H1 (cell line): Measurements from ENCODE around the gene NR3C2. TPM values are rescaled to one million over a fixed set of nuclear protein-coding genes. Genes with fewer than 3 reads are reported as not detected.

Source experiments
- CTCF ChIA-PET: fragments of 300-600 bp; sonication (Branson Sonifier 250); formaldehyde crosslinking; loops from one replicate; lab custom pipeline; 2021; ENCODE audit not compliant: partially characterized antibody; lab: Charles Lee
- POLR2A ChIA-PET: fragments of 300-600 bp; sonication (Branson Sonifier 250); formaldehyde crosslinking; loops from one replicate; lab custom pipeline; 2021; ENCODE audit warnings: inconsistent platforms; ENCODE audit not compliant: partially characterized antibody; lab: Charles Lee
- DNase-seq, 2 experiments: peaks; one replicate each; pipeline versions ENCODE4 v3.0.0 to v3.0.0-alpha.2; 2010 to 2022; ENCODE audit warnings: low spot score in 2 of 2, low read depth in 1 of 2, mixed read lengths in 1 of 2
- FAIRE-seq: peaks from 2 replicates; lab custom pipeline; 2011; peaks lifted over from hg19 to GRCh38; lab: Jason Lieb, UNC
- H2AFZ ChIP-seq: 2 replicates; pipeline ENCODE4 v1.8.1; 2012; ENCODE audit warnings: low read length, inconsistent platforms
- H2AK5ac ChIP-seq: 2 replicates; pipeline ENCODE4 v1.6.1; 2013; ENCODE audit warnings: low read depth, low read length
- H2BK120ac ChIP-seq: replicated peaks from 2 replicates; pipeline ENCODE3; 2013; ENCODE audit warnings: low read depth, low read length, inconsistent platforms
- H2BK12ac ChIP-seq: 2 replicates; pipeline ENCODE4 v1.6.1; 2013; ENCODE audit warnings: low read depth, low read length
- H2BK15ac ChIP-seq: 2 replicates; pipeline ENCODE4 v1.6.1; 2013; ENCODE audit warnings: low read length
- H2BK20ac ChIP-seq: 2 replicates; pipeline ENCODE4 v1.6.1; 2013; ENCODE audit warnings: low read length
- H2BK5ac ChIP-seq: 2 replicates; pipeline ENCODE4 v1.6.1; 2013; ENCODE audit warnings: low read depth, low read length
- H3K14ac ChIP-seq: 2 replicates; pipeline ENCODE4 v1.6.1; 2013; ENCODE audit warnings: inconsistent platforms; ENCODE audit not compliant: insufficient read length
- H3K18ac ChIP-seq: 2 replicates; pipeline ENCODE4 v1.6.1; 2013; ENCODE audit warnings: low read length; ENCODE audit errors: extremely low read depth
- H3K23ac ChIP-seq: 2 replicates; pipeline ENCODE4 v1.6.1; 2013; ENCODE audit warnings: inconsistent platforms; ENCODE audit not compliant: insufficient read length
- H3K23me2 ChIP-seq: 2 replicates; pipeline ENCODE4 v1.6.1; 2013; ENCODE audit warnings: low read depth, low read length
- H3K27ac ChIP-seq: 2 replicates; pipeline ENCODE4 v1.6.1; 2011; ENCODE audit warnings: low read depth, low read length, inconsistent platforms
- H3K27me3 ChIP-seq, 4 experiments: replicated peaks in 1 of 4; 1 replicate in 1 of 4; 2 replicates in 3 of 4; pipeline versions ENCODE4 v1.6.1 to v1.8.1; 2011 to 2013; ENCODE audit warnings: low read length in 3 of 4, mild to moderate bottlenecking in 3 of 4, inconsistent platforms in 2 of 4, mixed read lengths in 2 of 4, moderate library complexity in 1 of 4; ENCODE audit not compliant: control insufficient read depth in 3 of 4, insufficient read depth in 3 of 4; ENCODE audit errors: extremely low read depth in 1 of 4
- H3K36me3 ChIP-seq, 4 experiments: 2 replicates each; pipeline versions ENCODE4 v1.6.1 to v1.8.1; 2011 to 2013; ENCODE audit warnings: mild to moderate bottlenecking in 4 of 4, low read length in 3 of 4, moderate library complexity in 2 of 4, control low read depth in 1 of 4, inconsistent platforms in 1 of 4; ENCODE audit not compliant: insufficient read depth in 4 of 4, control insufficient read depth in 2 of 4
- H3K4ac ChIP-seq: replicated peaks from 2 replicates; pipeline ENCODE3; 2013; ENCODE audit warnings: low read length, low read depth, mixed read lengths, inconsistent platforms; ENCODE audit not compliant: insufficient read length
- H3K4me1 ChIP-seq, 4 experiments: replicated peaks in 1 of 4; 1 replicate in 1 of 4; 2 replicates in 3 of 4; pipeline versions ENCODE4 v1.6.1 to v1.8.1; 2011 to 2013; ENCODE audit warnings: low read length in 3 of 4, inconsistent platforms in 2 of 4, mixed read lengths in 1 of 4; ENCODE audit not compliant: insufficient read depth in 4 of 4, control insufficient read depth in 3 of 4
- H3K4me2 ChIP-seq, 2 experiments: 2 replicates each; pipeline versions ENCODE4 v1.6.1 to v1.8.1; 2011 to 2013; ENCODE audit warnings: low read depth in 2 of 2, low read length in 2 of 2, control low read depth in 1 of 2, inconsistent platforms in 1 of 2, mild to moderate bottlenecking in 1 of 2; ENCODE audit not compliant: insufficient read depth in 1 of 2
- H3K4me3 ChIP-seq, 4 experiments: fragments of 200-600, 300-600 bp in 1 of 4; sonication (generic), shearing (Covaris generic), sonication (Bioruptor Twin) in 1 of 4; 2 replicates each; pipeline versions ENCODE4 v1.5.1 to v1.8.1; 2011 to 2016; ENCODE audit warnings: low read length in 4 of 4, low read depth in 3 of 4, control low read depth in 2 of 4, inconsistent platforms in 2 of 4, mild to moderate bottlenecking in 2 of 4, mixed read lengths in 1 of 4, moderate library complexity in 1 of 4; ENCODE audit not compliant: insufficient read depth in 2 of 4; ENCODE audit errors: extremely low read depth in 1 of 4
- H3K56ac ChIP-seq: replicated peaks from 2 replicates; pipeline ENCODE3; 2013; ENCODE audit warnings: low read depth, mild to moderate bottlenecking, mixed read lengths, low read length, inconsistent platforms; ENCODE audit not compliant: insufficient read length
- H3K79me1 ChIP-seq: 2 replicates; pipeline ENCODE4 v1.6.1; 2013; ENCODE audit warnings: low read depth, low read length, control low read depth
- H3K79me2 ChIP-seq, 2 experiments: 2 replicates each; pipeline versions ENCODE4 v1.6.1 to v1.8.1; 2012 to 2013; ENCODE audit warnings: low read length in 2 of 2, mild to moderate bottlenecking in 2 of 2, inconsistent platforms in 1 of 2; ENCODE audit not compliant: insufficient read depth in 2 of 2, control insufficient read depth in 1 of 2
- H3K9ac ChIP-seq, 4 experiments: replicated peaks in 1 of 4; 1 replicate in 1 of 4; 2 replicates in 3 of 4; pipeline versions ENCODE4 v1.6.1 to v1.8.1; 2011 to 2013; ENCODE audit warnings: low read depth in 3 of 4, low read length in 3 of 4, control low read depth in 2 of 4, mild to moderate bottlenecking in 2 of 4, moderate library complexity in 2 of 4, inconsistent platforms in 1 of 4; ENCODE audit errors: extremely low read depth in 1 of 4
- H3K9me3 ChIP-seq, 2 experiments: 2 replicates each; pipeline versions ENCODE4 v1.6.1 to v1.8.1; 2012 to 2013; ENCODE audit warnings: mild to moderate bottlenecking in 2 of 2, moderate library complexity in 2 of 2, control low read depth in 1 of 2, inconsistent platforms in 1 of 2, low read depth in 1 of 2, low read length in 1 of 2, mixed read lengths in 1 of 2; ENCODE audit not compliant: insufficient read depth in 2 of 2
- H4K20me1 ChIP-seq, 2 experiments: replicated peaks in 1 of 2; 2 replicates each; pipeline versions ENCODE3 to v1.8.1; 2011 to 2013; ENCODE audit warnings: inconsistent platforms in 2 of 2, low read length in 2 of 2, mild to moderate bottlenecking in 1 of 2; ENCODE audit not compliant: insufficient read depth in 2 of 2, control insufficient read depth in 1 of 2
- H4K5ac ChIP-seq: 2 replicates; pipeline ENCODE4 v1.6.1; 2013; ENCODE audit warnings: low read length, low read depth, mixed read lengths, inconsistent platforms; ENCODE audit not compliant: insufficient read length
- H4K8ac ChIP-seq: 2 replicates; pipeline ENCODE4 v1.8.0; 2013; ENCODE audit warnings: mild to moderate bottlenecking, moderate library complexity, low read length, inconsistent platforms; ENCODE audit not compliant: insufficient read depth; ENCODE audit errors: extremely low read depth
- H4K91ac ChIP-seq: replicated peaks from 2 replicates; pipeline ENCODE3; 2013; ENCODE audit warnings: low read length, mixed read lengths, inconsistent platforms; ENCODE audit not compliant: insufficient read length
- CTCF ChIP-seq, 3 experiments: IDR thresholded peaks; 1 replicate in 2 of 3; 2 replicates in 1 of 3; pipeline versions ENCODE4 v1.5.1 to v1.6.1; 2011; ENCODE audit warnings: low read length in 3 of 3, mild to moderate bottlenecking in 3 of 3, inconsistent platforms in 2 of 3, low read depth in 1 of 3, moderate library complexity in 1 of 3; ENCODE audit not compliant: insufficient read depth in 1 of 3; ENCODE audit errors: control extremely low read depth in 1 of 3
- POLR2AphosphoS5 ChIP-seq: IDR thresholded peaks from 2 replicates; pipeline ENCODE4 v1.6.1; 2011; ENCODE audit warnings: low read depth, low read length
- POU5F1 ChIP-seq: IDR thresholded peaks from 2 replicates; pipeline ENCODE4 v1.6.1; 2011; ENCODE audit warnings: low read depth, mild to moderate bottlenecking, low read length, moderate library complexity
- RXRA ChIP-seq: IDR thresholded peaks from 2 replicates; pipeline ENCODE4 v1.6.1; 2011; ENCODE audit warnings: low read depth, mild to moderate bottlenecking, low read length, moderate library complexity; ENCODE audit not compliant: insufficient read depth
- SP4 ChIP-seq: IDR thresholded peaks from 2 replicates; pipeline ENCODE4 v1.6.1; 2012; ENCODE audit warnings: low read length, inconsistent platforms
- USF2 ChIP-seq: IDR thresholded peaks from 2 replicates; pipeline ENCODE4 v1.6.1; 2011; ENCODE audit warnings: low read length, improper control_type of control experiment
- WGBS, 2 experiments: shearing (Covaris generic) in 1 of 2; methylation state at CpG; one replicate each; pipeline versions ENCODE4 v1.1.6 to v1.1.7; 2013 to 2015; ENCODE audit warnings: low lambda C conversion rate in 2 of 2, mixed read lengths in 2 of 2, inconsistent platforms in 1 of 2, low coverage in 1 of 2, missing lambda C conversion rate in 1 of 2; ENCODE audit not compliant: insufficient replicate concordance in 2 of 2, insufficient coverage in 1 of 2, insufficient read length in 1 of 2; ENCODE audit errors: extremely low coverage in 1 of 2, missing lambda C conversion rate in 1 of 2; 5-methylcytosine and 5-hydroxymethylcytosine counted together
- polyA plus RNA-seq, 7 experiments: library from polyadenylated mRNA; depleted of rRNA in 3 of 7; stranded (reverse) in 5 of 7; unstranded in 2 of 7; fragments of >200 nt in 5 of 7; fragments of 200-250 nt in 2 of 7; gene quantifications; 1 replicate in 5 of 7; 2 replicates in 1 of 7; 4 replicates in 1 of 7; pipeline versions ENCODE4 v1.2.1 to v1.2.3, GENCODE V29; 2011 to 2013; ENCODE audit warnings: missing spikeins in 2 of 7, mixed read lengths in 2 of 7
- total RNA-seq: library from RNA; stranded (reverse); fragmentation: NEBNext Ultra II Directional; extraction: Animal tissue kit (Norgen Biotek cat#: 25700); gene quantifications from 2 replicates; pipeline ENCODE4 v1.2.1, GENCODE V29; 2021

NR3C2 gene
- total and polyA plus RNA-seq, 2 of the 8 experiments (the other 6 are each of a cell fraction or from before 2014, with no cell fraction given) = 0.80 to 3.9 TPM

- FAIRE-seq = no peak
- Histone ChIP-seq H3K79me1 (no peaks in the 10 kb centered on the region), H3K27ac (no peak overlapping the region)
- TF ChIP-seq SP4 = no peak
- TF ChIP-seq CTCF (IDR thresholded peaks at IDR 0.05; ENCODE audit: control extremely low read depth in 1 of 3, insufficient read depth in 1 of 3, low read depth in 1 of 3, low read length in 3 of 3) = no peak
- no peak for TF ChIP-seq RXRA
- TF ChIP-seq POU5F1 = no peak
- TF ChIP-seq POLR2AphosphoS5 = no peak
- no peak for TF ChIP-seq USF2
- TF ChIP-seq, all 59 proteins: peak for 0
- Histone ChIP-seq H3K4me2 (no peak overlapping the region), H3K9ac (no peak overlapping the region), H2BK120ac (no peak overlapping the region), H3K56ac (no peak overlapping the region), H3K36me3 (no peaks in the 10 kb centered on the region), H3K27me3 (no peaks in the 10 kb centered on the region), H3K9me3 (no peaks in the 10 kb centered on the region), H2BK20ac (no peak overlapping the region), H2BK5ac (no peak overlapping the region), H4K5ac (no peak overlapping the region), H4K20me1 (no peaks in the 10 kb centered on the region), H2AFZ (no peak overlapping the region), H3K23me2 (no peaks in the 10 kb centered on the region), H2BK15ac (no peak overlapping the region), H2BK12ac (no peak overlapping the region), H2AK5ac (no peak overlapping the region), H3K79me2 (no peaks in the 10 kb centered on the region), H3K18ac (no peak overlapping the region), H3K14ac (no peak overlapping the region), H3K4me1 (no peaks in the 10 kb centered on the region), H3K23ac (no peak overlapping the region), H4K91ac (no peak overlapping the region), H3K4me3 (no peak overlapping the region), H3K4ac (no peak overlapping the region), H4K8ac (no peak overlapping the region)
- DNase-seq = no peak
- CTCF ChIA-PET = no interaction called here
- 100% methylated on average over 1 of the region's 1 CpG; no CpG with 5 or more reads in 1 of the 2 experiments for WGBS, 2 experiments
- POLR2A ChIA-PET = no interaction called here
Measured at GRCh38 chr4:148196164-148196563, 246.1 kb downstream of the NR3C2 start.
